Measurements from ENCODE around the gene CFDP1.

- TF ChIP-seq CTCF (IDR thresholded peaks at IDR 0.05) (no peak), POLR2A (IDR thresholded peaks at IDR 0.05) (no peak), EP300 (IDR thresholded peaks at IDR 0.05; ENCODE audit: low read depth) (no peak), POLR2AphosphoS5 (IDR thresholded peaks at IDR 0.05) (no peak)
Observed at GRCh38 chr16:75387951-75388350, 45.4 kb downstream of the CFDP1 start.
